Sciatic nerve (tissue), 2 donors: Measurements from ENCODE around the gene ZDHHC3. TPM values are rescaled to one million over a fixed set of nuclear protein-coding genes. Genes with fewer than 3 reads are reported as not detected.

Experiments used
- ATAC-seq: fragments of 200-7000 bp; cut with Tn5 transposase; one replicate; pipeline ENCODE4 v1.9.1; 2020; ENCODE audit warnings: mild to moderate bottlenecking, moderate library complexity
- DNase-seq: peaks from one replicate; pipeline ENCODE4 v3.0.0-alpha.2; 2020; ENCODE audit warnings: low spot score
- intact Hi-C: fragments of 100-400 bp; cut with DNase I; formaldehyde crosslinking; loops from one replicate; pipeline ENCODE4 v1.14.2; 2022
- total RNA-seq: library from RNA; stranded (reverse); fragmentation: NEBNext Ultra II Directional; extraction: Animal tissue kit (Norgen Biotek cat#: 25700); gene quantifications from one replicate; pipeline ENCODE4 v1.2.1, GENCODE V29; 2021
- donor health status: DM: no; HTN: no; CAD: no.
- donor health status: DM: no; HTN: no; CAD: no.

The ZDHHC3 gene, protein sequence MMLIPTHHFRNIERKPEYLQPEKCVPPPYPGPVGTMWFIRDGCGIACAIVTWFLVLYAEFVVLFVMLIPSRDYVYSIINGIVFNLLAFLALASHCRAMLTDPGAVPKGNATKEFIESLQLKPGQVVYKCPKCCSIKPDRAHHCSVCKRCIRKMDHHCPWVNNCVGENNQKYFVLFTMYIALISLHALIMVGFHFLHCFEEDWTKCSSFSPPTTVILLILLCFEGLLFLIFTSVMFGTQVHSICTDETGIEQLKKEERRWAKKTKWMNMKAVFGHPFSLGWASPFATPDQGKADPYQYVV
- 85.1 TPM for total RNA-seq

DNA sequence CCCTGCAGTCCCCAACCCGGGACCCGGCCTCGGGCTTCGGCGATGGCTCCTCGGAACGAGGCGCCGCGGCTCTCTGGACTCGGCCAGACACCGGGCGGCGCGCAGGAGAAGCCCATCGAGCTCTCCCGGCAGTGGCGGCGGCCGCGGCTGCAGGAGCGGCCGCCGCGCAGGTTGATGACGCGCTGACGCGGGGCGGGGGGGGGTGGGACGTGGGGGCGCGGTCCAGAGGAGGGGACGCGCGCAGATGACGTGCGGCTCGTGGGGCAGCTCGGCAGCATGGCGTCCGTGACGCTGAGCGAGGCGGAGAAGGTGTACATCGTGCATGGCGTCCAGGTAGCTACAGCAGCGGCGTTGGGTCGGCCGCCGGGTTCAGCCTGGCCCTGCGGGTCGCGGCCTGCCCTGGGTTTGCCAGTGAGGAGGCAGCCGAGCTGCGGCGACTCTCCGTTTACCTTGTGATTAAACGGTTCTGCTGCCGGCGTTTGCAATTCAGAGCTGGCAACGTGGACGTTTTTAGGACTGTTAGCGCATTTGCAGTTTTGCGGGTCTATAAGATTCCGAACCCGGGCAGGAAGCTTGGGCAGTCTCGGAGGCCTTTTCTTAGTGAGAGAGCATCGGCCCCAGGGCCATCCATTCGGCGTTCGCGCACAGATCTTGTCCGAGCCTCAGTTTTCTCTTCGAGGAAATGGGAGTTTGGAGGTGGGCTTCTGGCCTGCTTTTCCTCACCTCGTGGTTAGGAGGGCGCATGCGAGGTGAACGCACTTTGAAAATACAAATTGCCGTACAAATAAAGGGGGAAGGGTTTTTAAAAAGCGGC is at the start of gene ZDHHC3, which contains the start of gene EXOSC7:
Gene ZDHHC3, minus strand, starts transcription at position 173 of the 814 bp plus-strand sequence. CDS start 16,738 bp downstream, outside the sequence.
Gene EXOSC7, plus strand, starts transcription at position 243 of the 814 bp plus-strand sequence. Its CDS starts 34 bp downstream, at position 277.
- DNase-seq (peak; percentile 91), ATAC-seq (peak; percentile 97)
- intact Hi-C loops, result no loop called here

GRCh38 chr3:45024542-45025255 is 48.7 kb upstream of the ZDHHC3 start:
- intact Hi-C loops, result no loop called here
- ATAC-seq, result peak; percentile 26
- no peak for DNase-seq

DNA sequence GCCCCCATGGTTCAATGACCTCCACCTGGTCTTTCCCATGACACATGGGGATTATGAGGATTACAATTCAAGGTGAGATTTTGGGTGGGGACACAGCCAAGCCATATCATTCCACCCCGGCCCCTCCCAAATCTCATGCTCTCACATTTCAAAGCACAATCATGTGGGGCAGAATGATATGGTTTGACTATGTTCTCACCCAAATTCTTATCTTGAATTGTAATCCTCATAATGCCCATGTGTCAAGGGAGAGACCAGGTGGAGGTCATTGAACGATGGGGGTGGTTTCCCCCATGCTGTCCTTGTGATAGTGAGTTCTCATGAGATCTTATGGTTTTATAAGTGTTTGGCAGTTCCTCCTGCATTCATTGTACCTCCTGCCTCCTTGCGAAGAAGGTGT is 47.7 kb upstream of the ZDHHC3 start:
- no peak for DNase-seq
- ATAC-seq, result no peak
- intact Hi-C loops, result no loop called here

DNA sequence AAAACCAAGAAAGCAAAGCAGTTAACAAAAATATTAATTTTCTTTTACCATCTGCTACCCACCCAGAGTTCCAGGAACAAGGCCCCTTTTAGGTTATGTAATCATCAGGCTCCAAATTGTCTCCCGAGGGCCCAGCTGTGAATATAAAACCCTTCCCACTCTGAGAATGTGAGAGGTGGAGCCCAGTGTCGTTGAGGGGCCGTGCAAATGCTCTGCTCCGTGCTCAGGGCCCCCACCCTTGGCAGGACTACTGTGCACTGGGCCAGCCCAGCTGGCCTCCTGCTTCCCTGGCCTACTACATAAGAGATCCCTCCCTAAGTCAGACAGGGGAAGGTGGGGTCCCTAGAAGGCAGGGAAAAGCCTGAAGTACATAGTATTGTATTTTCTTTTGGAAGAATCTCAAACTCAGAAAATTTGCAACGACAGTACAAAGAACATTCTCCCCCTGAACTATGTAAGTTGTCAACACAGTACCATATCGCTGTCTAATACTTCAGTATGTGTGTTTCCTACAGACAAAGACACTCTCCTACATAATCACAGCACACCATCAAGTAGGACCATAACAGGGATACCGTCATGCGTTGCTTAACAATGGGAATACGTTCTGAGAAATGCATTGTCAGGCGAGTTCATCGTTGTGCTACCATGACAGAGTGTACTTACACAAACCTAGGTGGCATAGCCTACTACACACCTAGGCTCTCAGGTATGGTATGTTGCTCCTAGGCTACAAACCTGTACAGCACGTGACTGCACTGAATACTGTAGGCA is 45.7 kb upstream of the ZDHHC3 start:
- intact Hi-C loops, result no loop called here
- peak; percentile 77 for DNase-seq
- peak; percentile 90 for ATAC-seq

DNA sequence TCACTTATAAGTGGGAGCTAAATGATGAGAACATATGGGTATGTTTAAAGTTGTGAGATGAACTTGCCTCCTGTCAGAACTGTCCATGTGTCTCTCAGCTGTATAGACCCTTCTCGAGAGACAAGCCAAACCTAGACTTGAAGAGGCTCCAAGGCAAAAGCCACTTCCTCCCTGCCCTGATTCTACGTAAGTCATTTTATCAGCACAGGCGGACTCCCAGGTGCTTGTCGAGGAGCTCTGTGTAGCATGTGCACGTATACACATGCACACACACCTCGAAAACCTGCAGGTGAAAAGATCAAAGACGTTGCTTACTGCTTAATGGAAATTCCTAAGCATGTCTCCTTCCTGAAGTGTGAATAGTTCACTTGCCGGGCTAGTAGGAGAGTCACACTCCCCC is 44.6 kb upstream of the ZDHHC3 start:
- DNase-seq, result no peak
- intact Hi-C loops, result no loop called here
- no peak for ATAC-seq

DNA sequence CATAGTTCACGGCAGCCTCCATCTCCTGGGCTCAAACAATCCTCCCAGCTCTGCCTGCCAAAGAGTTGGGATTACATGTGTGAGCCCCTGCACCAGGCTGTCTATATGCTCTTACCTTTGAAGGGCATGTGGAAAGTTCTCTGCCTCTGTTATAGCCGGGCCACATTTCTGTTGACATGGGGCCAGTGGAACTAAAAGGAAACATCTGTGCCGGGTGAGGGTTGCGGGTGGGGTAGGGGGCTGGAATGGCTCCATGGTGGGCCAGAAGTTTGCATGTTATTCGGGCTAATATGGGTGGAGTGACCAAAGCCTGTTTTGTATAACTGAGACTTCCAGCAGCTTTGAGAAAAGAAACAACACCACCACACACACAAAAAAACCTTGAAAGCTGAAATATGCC is 41.8 kb upstream of the ZDHHC3 start:
- intact Hi-C loops, result no loop called here
- ATAC-seq (no peak), DNase-seq (no peak)

GRCh38 chr3:45016916-45017315 is 40.9 kb upstream of the ZDHHC3 start:
- ATAC-seq, result no peak
- no peak for DNase-seq

DNA sequence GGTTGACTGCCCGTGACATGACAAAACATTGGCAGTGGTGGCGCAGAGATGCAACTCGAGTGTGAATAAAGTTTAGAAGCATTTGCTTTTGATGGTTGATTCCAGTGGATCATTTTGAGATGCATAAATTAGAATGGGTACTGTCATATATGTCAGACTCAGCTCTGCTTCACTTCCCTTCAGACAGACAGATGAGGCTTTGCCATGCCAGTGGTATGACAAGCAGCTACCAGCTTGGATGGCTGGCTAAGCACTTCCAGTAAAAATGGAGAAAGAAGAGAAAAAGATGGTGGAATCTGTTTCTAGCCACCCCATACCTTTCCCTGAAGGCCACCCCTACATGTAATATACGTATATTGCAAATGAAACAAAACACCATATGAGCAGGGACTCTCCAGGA is 36.6 kb upstream of the ZDHHC3 start:
- intact Hi-C loops, result no loop called here
- DNase-seq (no peak), ATAC-seq (no peak)

More at GRCh38 chr3:45016916-45017315, 40.9 kb upstream of the ZDHHC3 start:
- intact Hi-C loops, result no loop called here

GRCh38 chr3:45011756-45012508 is 36.0 kb upstream of the ZDHHC3 start:
- ATAC-seq, result peak; percentile 85
- peak; percentile 66 for DNase-seq
- intact Hi-C loops, result no loop called here

DNA sequence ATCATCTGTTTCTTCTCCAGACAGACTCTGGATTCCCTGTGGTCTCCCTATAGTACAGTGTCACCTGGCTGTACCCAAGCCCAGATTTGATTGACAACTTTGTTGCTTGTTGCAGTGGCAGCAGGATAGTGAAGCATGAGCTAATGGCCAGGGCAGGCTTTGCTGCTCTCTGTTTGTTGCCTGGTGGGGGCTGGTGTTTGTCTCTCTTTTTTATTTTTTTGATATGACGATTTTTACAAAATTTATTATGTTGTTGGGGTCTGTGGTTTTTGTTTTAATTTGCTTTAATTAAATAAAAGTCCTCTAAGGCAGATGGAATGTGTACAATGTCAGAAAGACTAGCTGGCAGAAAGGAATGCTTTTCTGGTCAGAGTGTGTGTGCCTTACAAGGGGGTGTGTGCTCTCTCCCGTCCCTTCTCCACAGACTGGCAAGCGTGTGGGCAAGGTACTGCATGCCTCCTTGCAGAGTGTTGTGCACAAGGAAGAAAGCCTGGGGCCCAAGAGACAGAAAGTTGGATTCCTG is 34.9 kb upstream of the ZDHHC3 start:
- intact Hi-C loops, result no loop called here
- ATAC-seq, result no peak
- DNase-seq, result no peak

DNA sequence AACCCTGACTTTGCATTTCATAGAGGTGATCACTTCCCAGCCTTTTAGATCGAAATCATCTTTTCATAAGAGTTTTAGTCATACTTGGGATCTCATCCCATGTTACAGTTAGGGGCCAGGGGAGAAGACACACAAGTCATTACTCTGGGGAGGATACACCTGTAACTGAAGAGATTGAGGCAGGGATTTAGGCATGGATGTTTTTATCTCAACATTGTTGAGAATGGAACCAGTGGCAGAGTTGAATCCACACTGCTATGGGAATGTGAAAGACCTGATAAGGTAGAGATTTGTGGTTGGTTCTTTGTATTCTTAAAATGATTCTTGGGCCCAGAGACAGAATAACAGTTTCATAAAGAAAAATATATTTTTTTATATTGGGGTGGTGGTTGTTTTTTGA is 33.9 kb upstream of the ZDHHC3 start:
- intact Hi-C loops, result no loop called here
- DNase-seq (no peak), ATAC-seq (no peak)

- ATAC-seq (no peak), DNase-seq (no peak)
- intact Hi-C loops, result no loop called here
Measured at GRCh38 chr3:45008117-45008516, 32.1 kb upstream of the ZDHHC3 start.

- no peak for DNase-seq
- intact Hi-C loops, result no loop called here
- ATAC-seq, result no peak
Measured at GRCh38 chr3:45007091-45007490, 31.1 kb upstream of the ZDHHC3 start.

GRCh38 chr3:45003859-45004258 is 27.9 kb upstream of the ZDHHC3 start:
- peak; percentile 31 for ATAC-seq

GRCh38 chr3:45003406-45003805 is 27.4 kb upstream of the ZDHHC3 start:
- DNase-seq (no peak), ATAC-seq (no peak)
- intact Hi-C loops, result no loop called here

More at GRCh38 chr3:45003859-45004258, 27.9 kb upstream of the ZDHHC3 start:
- DNase-seq, result no peak
- intact Hi-C loops, result no loop called here

GRCh38 chr3:45002720-45003119 is 26.7 kb upstream of the ZDHHC3 start:
- intact Hi-C loops, result no loop called here
- DNase-seq (no peak), ATAC-seq (no peak)

DNA sequence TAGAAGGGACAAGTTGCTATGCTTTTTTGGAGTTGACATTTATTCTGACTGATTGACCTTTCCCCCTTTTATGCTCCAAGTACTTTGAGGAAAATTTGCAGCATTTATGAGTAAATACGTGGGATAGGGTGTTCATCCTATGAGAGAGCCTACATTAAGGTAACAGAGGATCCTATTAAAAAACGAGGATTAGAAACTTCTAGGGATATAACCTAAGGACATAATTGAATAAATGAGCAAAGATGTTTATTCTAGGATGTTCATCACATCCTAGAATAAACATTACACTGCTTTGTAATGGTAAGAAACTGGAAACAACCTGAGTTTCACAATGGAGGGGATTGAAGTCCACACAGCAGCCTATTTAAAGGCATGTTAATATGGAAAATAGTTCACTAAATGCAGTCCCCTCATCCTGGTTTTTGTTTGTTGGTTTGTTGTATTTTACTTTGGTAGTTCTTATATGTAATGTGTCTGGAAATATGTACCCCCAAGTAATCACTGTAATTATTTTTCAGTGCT is 26.2 kb upstream of the ZDHHC3 start:
- DNase-seq, result no peak
- no peak for ATAC-seq
- intact Hi-C loops, result no loop called here

DNA sequence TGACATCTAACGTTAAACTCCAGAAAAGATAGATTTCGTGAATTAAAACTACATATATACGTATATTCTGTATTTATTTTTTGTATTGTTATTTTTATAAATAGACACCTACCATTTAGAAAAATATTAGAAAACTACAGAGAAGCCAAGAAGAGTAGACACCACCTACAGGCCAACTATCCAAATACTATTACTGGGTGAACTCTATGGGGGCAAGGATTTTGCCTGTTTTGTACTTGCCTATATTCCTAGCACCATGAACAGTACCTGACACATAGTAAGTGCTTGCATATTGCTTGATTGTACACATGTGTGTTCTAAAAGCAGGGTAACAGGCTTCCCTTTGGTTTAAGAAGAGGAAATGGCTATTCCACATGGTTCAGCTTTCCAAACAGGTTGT is 25.8 kb upstream of the ZDHHC3 start:
- no peak for DNase-seq
- intact Hi-C loops, result no loop called here
- ATAC-seq, result no peak
